Activated CD4-positive, alpha-beta memory T cell treated with anti-CD3 and anti-CD28 coated beads for 36 hours (primary cell): ENCODE measurements around the gene PDX1. TPM values are rescaled to one million over a fixed set of nuclear protein-coding genes. Genes with fewer than 3 reads are reported as not detected.

Source experiments
- CTCF ChIA-PET: fragments of 350-600 bp; sonication (Branson Sonifier 250); formaldehyde crosslinking; loops from one replicate; lab custom pipeline; 2021; ENCODE audit warnings: antibody characterized with exemption, inconsistent platforms; lab: Charles Lee
- POLR2A ChIA-PET: fragments of 350-600 bp; sonication (Branson Sonifier 250); formaldehyde crosslinking; loops from one replicate; lab custom pipeline; 2021; ENCODE audit warnings: antibody characterized with exemption; lab: Charles Lee
- DNase-seq: peaks from one replicate; pipeline ENCODE4 v3.0.0-alpha.2; 2020
- H3K27ac Mint-ChIP-seq: one replicate; pipeline ENCODE4 v1.8.0; 2021; ENCODE audit warnings: mixed read lengths
- H3K27me3 Mint-ChIP-seq: one replicate; pipeline ENCODE4 v1.8.0; 2021; ENCODE audit warnings: mixed read lengths
- H3K36me3 Mint-ChIP-seq: one replicate; pipeline ENCODE4 v1.8.0; 2021; ENCODE audit warnings: mixed read lengths
- H3K4me1 Mint-ChIP-seq: one replicate; pipeline ENCODE4 v1.8.0; 2021; ENCODE audit warnings: low read depth, mixed read lengths
- H3K4me3 Mint-ChIP-seq: one replicate; pipeline ENCODE4 v1.8.0; 2021; ENCODE audit warnings: mild to moderate bottlenecking, mixed read lengths
- H3K9me3 Mint-ChIP-seq: one replicate; pipeline ENCODE4 v1.8.0; 2021; ENCODE audit warnings: mixed read lengths
- intact Hi-C: fragments of 100-400 bp; cut with micrococcal nuclease; formaldehyde crosslinking; loops from one replicate; pipeline ENCODE4 v1.15.1; 2023
- total RNA-seq, 2 experiments: library from RNA; stranded (reverse); gene quantifications; one replicate each; pipeline ENCODE4 v1.2.3, GENCODE V29; 2021

PDX1 gene
- total RNA-seq, 2 experiments from 2014 or later, result not detected

GRCh38 chr13:27924529-27925141 lies 4.8 kb downstream of the PDX1 start:
- Mint-ChIP-seq H3K9me3 (no peaks in the 10 kb centered on the region), H3K27me3 (peaks cover 76% of the 10 kb centered on the region), H3K36me3 (no peaks in the 10 kb centered on the region), H3K4me1 (peaks cover 32% of the 10 kb centered on the region), H3K27ac (no peak overlapping the region), H3K4me3 (no peak overlapping the region)
- no peak for DNase-seq
- intact Hi-C loops, result loop anchor here (5.0 kb wide), 1 partner anchor 132 kb away; the partner anchor contains the start of gene GSX1
- POLR2A ChIA-PET, result no interaction called here
- CTCF ChIA-PET, result interaction anchor here (0.6 to 2.0 kb wide), 5 partner anchors 21 to 43 kb away, joined by 3 to 8 read pairs (median 5); no protein-coding TSS in a partner anchor

GRCh38 chr13:27925220-27925991 lies 5.6 kb downstream of the PDX1 start:
- CTCF ChIA-PET, result interaction anchor here (0.6 to 2.0 kb wide), 2 partner anchors 28 to 33 kb away, joined by 6 to 8 read pairs; no protein-coding TSS in a partner anchor
- intact Hi-C loops, result no loop called here

GRCh38 chr13:27926644-27927434 lies 7.0 kb downstream of the PDX1 start:
- ChIA-PET POLR2A (no interaction called here), CTCF (interaction anchor here (1.1 kb wide), 1 partner anchor 57 kb away, joined by 4 read pairs; no protein-coding TSS in a partner anchor)
- peak; percentile 14 for DNase-seq
- peaks cover 25% of the 10 kb centered on the region for H3K4me1 Mint-ChIP-seq
- H3K27ac Mint-ChIP-seq, result no peak overlapping the region
- peaks cover 85% of the 10 kb centered on the region for H3K27me3 Mint-ChIP-seq
- intact Hi-C loops, result no loop called here
- no peaks in the 10 kb centered on the region for H3K9me3 Mint-ChIP-seq
- H3K4me3 Mint-ChIP-seq, result no peak overlapping the region
- no peaks in the 10 kb centered on the region for H3K36me3 Mint-ChIP-seq

More at GRCh38 chr13:27925220-27925991, 5.6 kb downstream of the PDX1 start:
- Mint-ChIP-seq H3K4me1 (peaks cover 31% of the 10 kb centered on the region), H3K4me3 (no peak overlapping the region), H3K36me3 (no peaks in the 10 kb centered on the region), H3K27ac (no peak overlapping the region), H3K27me3 (peaks cover 82% of the 10 kb centered on the region), H3K9me3 (no peaks in the 10 kb centered on the region)
- no peak for DNase-seq
- POLR2A ChIA-PET, result no interaction called here

GRCh38 chr13:27927444-27928352 lies 7.9 kb downstream of the PDX1 start:
- ChIA-PET CTCF (interaction anchor here (0.7 to 1.1 kb wide), 2 partner anchors 26 to 56 kb away, joined by 3 to 4 read pairs; no protein-coding TSS in a partner anchor), POLR2A (no interaction called here)
- Mint-ChIP-seq H3K9me3 (no peaks in the 10 kb centered on the region), H3K4me3 (no peak overlapping the region), H3K36me3 (no peaks in the 10 kb centered on the region), H3K27me3 (peaks cover 79% of the 10 kb centered on the region), H3K4me1 (peaks cover 25% of the 10 kb centered on the region), H3K27ac (no peak overlapping the region)
- intact Hi-C loops, result loop anchor here (2.0 kb wide), 1 partner anchor 27 kb away; no protein-coding TSS in a partner anchor
- no peak for DNase-seq

GRCh38 chr13:27928353-27928804 lies 8.6 kb downstream of the PDX1 start:
- CTCF ChIA-PET, result no interaction called here

GRCh38 chr13:27928805-27929753 lies 9.3 kb downstream of the PDX1 start:
- H3K27ac Mint-ChIP-seq, result no peak overlapping the region
- peaks cover 70% of the 10 kb centered on the region for H3K27me3 Mint-ChIP-seq
- H3K9me3 Mint-ChIP-seq, result no peaks in the 10 kb centered on the region
- H3K4me1 Mint-ChIP-seq, result peaks cover 18% of the 10 kb centered on the region
- no peak overlapping the region for H3K4me3 Mint-ChIP-seq
- H3K36me3 Mint-ChIP-seq, result no peaks in the 10 kb centered on the region
- ChIA-PET CTCF (no interaction called here), POLR2A (no interaction called here)
- intact Hi-C loops, result loop anchor here (2.0 kb wide), 1 partner anchor 26 kb away; no protein-coding TSS in a partner anchor
- no peak for DNase-seq

More at GRCh38 chr13:27928353-27928804, 8.6 kb downstream of the PDX1 start:
- H3K27me3 Mint-ChIP-seq, result peaks cover 73% of the 10 kb centered on the region
- DNase-seq, result no peak
- intact Hi-C loops, result loop anchor here (2.0 kb wide), 1 partner anchor 26 kb away; no protein-coding TSS in a partner anchor
- H3K4me3 Mint-ChIP-seq, result no peak overlapping the region
- H3K36me3 Mint-ChIP-seq, result no peaks in the 10 kb centered on the region
- no peaks in the 10 kb centered on the region for H3K9me3 Mint-ChIP-seq
- no peak overlapping the region for H3K27ac Mint-ChIP-seq
- POLR2A ChIA-PET, result no interaction called here
- H3K4me1 Mint-ChIP-seq, result peaks cover 22% of the 10 kb centered on the region

- H3K36me3 Mint-ChIP-seq, result no peaks in the 10 kb centered on the region
- no peak overlapping the region for H3K4me3 Mint-ChIP-seq
- no peak for DNase-seq
- H3K27me3 Mint-ChIP-seq, result peaks cover 66% of the 10 kb centered on the region
- no peaks in the 10 kb centered on the region for H3K9me3 Mint-ChIP-seq
- intact Hi-C loops, result loop anchor here (2.0 kb wide), 1 partner anchor 25 kb away; no protein-coding TSS in a partner anchor
- peaks cover 16% of the 10 kb centered on the region for H3K4me1 Mint-ChIP-seq
- no peak overlapping the region for H3K27ac Mint-ChIP-seq
- ChIA-PET CTCF (no interaction called here), POLR2A (no interaction called here)
Observed at GRCh38 chr13:27929868-27930267, 10.1 kb downstream of the PDX1 start.

- no peak for DNase-seq
- Mint-ChIP-seq H3K27me3 (peaks cover 37% of the 10 kb centered on the region), H3K4me3 (no peak overlapping the region), H3K27ac (no peak overlapping the region), H3K4me1 (peaks cover under 1% of the 10 kb centered on the region), H3K36me3 (no peaks in the 10 kb centered on the region), H3K9me3 (peaks cover 3% of the 10 kb centered on the region)
- ChIA-PET POLR2A (no interaction called here), CTCF (interaction anchor here (0.7 to 1.5 kb wide), 2 partner anchors 21 to 607 kb away, joined by 3 to 8 read pairs; no protein-coding TSS in a partner anchor)
- intact Hi-C loops, result no loop called here
Observed at GRCh38 chr13:27933118-27933517, 13.3 kb downstream of the PDX1 start.

- intact Hi-C loops, result no loop called here
- peaks cover 31% of the 10 kb centered on the region for H3K27me3 Mint-ChIP-seq
Observed at GRCh38 chr13:27933580-27934328, 14.0 kb downstream of the PDX1 start.

More at GRCh38 chr13:27933580-27934328, 14.0 kb downstream of the PDX1 start:
- ChIA-PET POLR2A (no interaction called here), CTCF (interaction anchor here (0.7 to 1.5 kb wide), 2 partner anchors 20 to 608 kb away, joined by 3 to 8 read pairs; no protein-coding TSS in a partner anchor)
- Mint-ChIP-seq H3K27ac (no peak overlapping the region), H3K4me3 (no peak overlapping the region), H3K9me3 (peaks cover 3% of the 10 kb centered on the region), H3K36me3 (no peaks in the 10 kb centered on the region), H3K4me1 (no peaks in the 10 kb centered on the region)
- DNase-seq, result no peak
